Right cardiac atrium (tissue), 5 donors: ENCODE data around the gene CDV3. TPM values are rescaled to one million over a fixed set of nuclear protein-coding genes. Genes with fewer than 3 reads are reported as not detected.
"Not testable (repeated sequence)": the region's sequence is repeated elsewhere in the genome, so short reads cannot be mapped to it uniquely, and the experiment has no call there.

Experiments
- ATAC-seq, 2 donors: fragments of 200-7000 bp; cut with Tn5 transposase; one replicate each; pipeline versions ENCODE4 v1.8.0 to v1.9.1; 2020; ENCODE audit warnings: moderate library complexity in 2 of 2, mild to moderate bottlenecking in 1 of 2
- DNase-seq, 3 donors: peaks; one replicate each; pipeline ENCODE4 v3.0.0-alpha.2; 2020
- H3K27ac ChIP-seq: one replicate; pipeline ENCODE4 v1.5.1; 2013; ENCODE audit warnings: mild to moderate bottlenecking, low read length, control low read depth, moderate library complexity
- H3K27me3 ChIP-seq: one replicate; pipeline ENCODE4 v1.6.1; 2013; ENCODE audit not compliant: control insufficient read depth, insufficient read depth
- H3K4me1 ChIP-seq: one replicate; pipeline ENCODE4 v1.6.1; 2013; ENCODE audit warnings: low read length; ENCODE audit not compliant: control insufficient read depth, insufficient read depth
- H3K4me3 ChIP-seq: one replicate; pipeline ENCODE4 v1.5.1; 2013; ENCODE audit warnings: low read length, control low read depth
- H3K9me3 ChIP-seq: one replicate; pipeline ENCODE4 v1.6.1; 2013; ENCODE audit warnings: low read length; ENCODE audit not compliant: control insufficient read depth
- WGBS: extraction: QIAGEN DNeasy Blood & Tissue Kit; methylation state at CpG from one replicate; pipeline ENCODE4 v1.1.7; 2013; 5-methylcytosine and 5-hydroxymethylcytosine counted together
- intact Hi-C, 4 donors: fragments of 100-400 bp; cut with DNase I; formaldehyde crosslinking; loops; one replicate each; pipeline versions ENCODE4 v1.11.0 to v1.14.0; 2022 to 2023
- polyA plus RNA-seq: library from polyadenylated mRNA; stranded (reverse); fragments of 200-250 nt; gene quantifications from one replicate; pipeline ENCODE4 v1.2.3, GENCODE V29; 2013
- total RNA-seq, 4 donors: library from RNA; stranded (reverse); fragmentation: NEBNext Ultra II Directional; extraction: Animal tissue kit (Norgen Biotek cat#: 25700); gene quantifications; one replicate each; pipeline ENCODE4 v1.2.1, GENCODE V29; 2021
- donor health status: healthy with polysubstance abuse.
- donor health status: DM: no; HTN: yes; CAD: no.
- donor health status: DM: no; HTN: no; CAD: no.
- donor health status: DM: no; HTN: yes; CAD: no; lungs with severe emphysema.
- donor health status: DM: yes; HTN: yes; CAD: no.

CDV3 gene
- total and polyA plus RNA-seq, 5 donors, result 40.2 to 145 (median 116) TPM

DNA sequence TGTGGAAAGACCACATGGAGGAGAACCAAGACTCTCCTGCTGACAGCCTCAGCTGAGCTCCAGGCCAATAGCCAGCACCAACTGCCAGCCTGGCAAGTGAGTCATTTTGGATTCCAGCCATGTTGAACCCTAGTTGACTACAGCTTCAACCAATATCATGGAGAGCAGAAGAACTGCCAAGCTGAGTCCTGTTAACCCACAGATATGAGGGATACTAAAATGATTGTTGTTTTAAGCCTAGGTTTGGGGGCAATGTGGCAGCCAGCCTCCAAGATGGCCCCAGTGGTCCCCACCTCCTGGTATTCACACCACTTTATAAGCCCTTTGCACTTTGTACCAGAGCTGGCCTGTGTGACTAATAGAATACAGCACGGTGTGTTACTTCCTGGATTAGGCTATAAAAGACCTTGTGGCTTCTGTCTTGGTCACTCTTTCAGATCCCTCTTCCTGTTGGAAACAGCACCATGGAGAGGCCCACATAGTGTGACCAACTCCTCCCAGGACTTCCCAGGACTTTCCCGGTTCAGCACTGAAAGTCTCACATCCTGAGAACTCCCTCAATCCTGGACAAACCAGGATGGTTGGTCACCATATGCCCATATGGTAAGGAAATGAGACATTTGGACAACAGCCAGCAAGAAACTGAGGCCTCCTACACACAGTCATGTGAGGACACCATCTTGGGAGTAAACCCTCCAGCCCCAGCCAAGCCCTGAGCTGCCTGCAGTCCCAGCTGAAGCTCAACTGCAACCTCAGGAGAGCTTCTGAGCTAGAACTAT, 32.4 kb upstream of the CDV3 start:
- no peak overlapping the region for H3K4me3 ChIP-seq
- H3K9me3 ChIP-seq, result no peaks in the 10 kb centered on the region
- DNase-seq (no peak), ATAC-seq (peak; percentile 24 to 41)
- no peaks in the 10 kb centered on the region for H3K4me1 ChIP-seq
- H3K27ac ChIP-seq, result no peak overlapping the region
- WGBS, result 63% methylated on average over 2 of the region's 2 CpGs
- intact Hi-C loops, result no loop called here
- no peaks in the 10 kb centered on the region for H3K27me3 ChIP-seq

DNA sequence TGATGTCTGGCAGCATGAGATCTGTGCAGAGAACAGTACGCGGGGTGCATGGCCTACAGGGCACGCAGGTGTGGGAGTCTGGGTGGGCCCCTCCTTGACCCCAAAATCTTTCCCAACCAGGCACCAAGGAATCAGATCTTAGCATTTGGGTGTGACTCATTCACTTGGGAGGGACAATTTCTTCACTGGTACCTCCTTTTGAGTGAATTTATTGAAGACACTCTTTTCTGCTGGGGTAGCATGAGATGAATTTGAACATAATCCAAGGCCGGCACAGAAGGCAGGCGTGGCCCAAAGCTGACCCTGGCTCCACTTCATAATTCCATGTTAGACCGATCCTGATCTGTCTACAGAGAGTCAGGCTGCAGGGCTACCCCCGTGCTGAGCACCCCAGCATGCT, 30.6 kb upstream of the CDV3 start:
- no peak overlapping the region for H3K4me3 ChIP-seq
- no peaks in the 10 kb centered on the region for H3K9me3 ChIP-seq
- H3K27ac ChIP-seq, result no peak overlapping the region
- H3K4me1 ChIP-seq, result no peaks in the 10 kb centered on the region
- intact Hi-C loops, result no loop called here
- DNase-seq (no peak), ATAC-seq (no peak)
- 92% methylated on average over 7 of the region's 7 CpGs for WGBS
- no peaks in the 10 kb centered on the region for H3K27me3 ChIP-seq

DNA sequence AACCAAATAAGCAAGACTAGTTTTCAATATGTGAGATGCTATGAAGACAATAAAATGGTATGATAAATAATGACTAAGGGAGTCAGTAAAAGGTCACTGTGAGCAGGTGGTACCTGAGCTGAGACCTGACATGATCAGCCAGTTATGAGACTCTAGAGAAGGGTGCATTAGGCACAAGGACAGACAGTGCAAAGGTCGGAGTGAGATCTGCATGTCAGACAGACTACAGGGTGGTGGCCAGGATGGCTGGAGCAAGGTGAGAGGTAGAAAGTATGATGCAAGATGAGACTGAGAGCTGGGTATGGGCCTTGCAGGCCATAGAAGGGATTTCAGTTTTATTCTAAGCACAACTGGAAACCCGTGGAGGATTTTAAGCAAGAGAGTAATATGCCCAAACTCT, 28.5 kb upstream of the CDV3 start:
- H3K4me3 ChIP-seq, H3K9me3 ChIP-seq, DNase-seq, H3K27me3 ChIP-seq, H3K4me1 ChIP-seq, ATAC-seq, H3K27ac ChIP-seq, intact Hi-C loops: not testable (repeated sequence)
- WGBS, result 81% methylated on average over 2 of the region's 2 CpGs

DNA sequence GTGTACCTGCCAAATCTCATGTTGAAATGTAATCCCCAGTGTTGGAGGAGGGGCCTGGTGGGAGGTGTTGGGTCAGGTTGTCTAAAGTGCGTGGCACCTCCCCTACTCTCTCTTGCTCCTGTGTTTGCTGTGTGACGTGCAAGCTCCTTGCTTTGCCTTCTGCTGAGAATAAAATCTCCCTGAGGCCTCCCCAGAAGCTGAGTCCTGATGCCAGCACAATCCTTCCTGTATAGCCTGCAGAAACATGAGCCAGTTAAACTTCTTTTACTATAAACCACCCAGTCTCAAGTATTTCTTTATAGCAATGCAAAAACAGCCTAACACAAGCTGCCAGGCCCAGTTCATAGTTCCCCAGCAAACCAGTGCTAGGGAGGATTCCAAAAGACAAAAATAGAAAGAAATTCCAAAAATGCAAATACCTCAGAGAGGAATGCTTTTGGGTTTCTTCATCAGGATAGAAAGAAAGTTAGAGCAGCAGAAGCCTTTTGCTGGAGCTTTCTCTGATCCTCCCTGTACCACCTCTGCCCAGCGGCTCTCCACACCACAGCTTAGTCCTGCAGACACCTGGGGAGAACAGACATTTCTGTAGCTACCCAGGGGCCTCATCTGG, 25.9 kb upstream of the CDV3 start:
- Histone ChIP-seq H3K27me3 (no peaks in the 10 kb centered on the region), H3K4me1 (no peaks in the 10 kb centered on the region), H3K9me3 (no peaks in the 10 kb centered on the region), H3K27ac (peak overlapping the region; percentile 30), H3K4me3 (no peak overlapping the region)
- DNase-seq (peak in 2 of 3 donors; percentile 23 to 65), ATAC-seq (peak; percentile 63 to 79)
- intact Hi-C loops, result no loop called here
- WGBS, result 60% methylated on average over 3 of the region's 3 CpGs

DNA sequence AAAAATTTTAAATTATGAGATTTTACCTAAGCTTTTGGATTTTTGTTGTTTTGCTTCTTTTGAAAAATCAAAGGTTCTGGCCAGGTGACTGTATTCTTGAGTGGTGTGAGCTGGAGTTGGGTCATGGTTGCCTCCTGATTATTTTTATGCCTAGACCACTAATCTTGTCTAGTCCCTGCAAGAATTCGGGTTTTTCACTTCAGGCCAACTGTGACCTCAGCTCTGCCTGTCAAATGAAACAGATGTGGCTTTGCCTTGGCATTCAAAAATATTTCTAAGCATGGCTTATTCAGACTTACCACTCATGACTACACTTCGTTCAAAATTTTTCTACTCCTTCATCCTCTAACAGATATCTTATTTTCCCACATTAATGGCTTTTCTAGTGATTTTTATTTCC, 25.4 kb upstream of the CDV3 start:
- intact Hi-C loops, result no loop called here
- no peak overlapping the region for H3K4me3 ChIP-seq
- no peak overlapping the region for H3K27ac ChIP-seq
- ATAC-seq (peak; percentile 36 to 56), DNase-seq (no peak)
- no peaks in the 10 kb centered on the region for H3K9me3 ChIP-seq
- no peaks in the 10 kb centered on the region for H3K4me1 ChIP-seq
- 33% methylated on average over 2 of the region's 2 CpGs for WGBS
- H3K27me3 ChIP-seq, result no peaks in the 10 kb centered on the region

DNA sequence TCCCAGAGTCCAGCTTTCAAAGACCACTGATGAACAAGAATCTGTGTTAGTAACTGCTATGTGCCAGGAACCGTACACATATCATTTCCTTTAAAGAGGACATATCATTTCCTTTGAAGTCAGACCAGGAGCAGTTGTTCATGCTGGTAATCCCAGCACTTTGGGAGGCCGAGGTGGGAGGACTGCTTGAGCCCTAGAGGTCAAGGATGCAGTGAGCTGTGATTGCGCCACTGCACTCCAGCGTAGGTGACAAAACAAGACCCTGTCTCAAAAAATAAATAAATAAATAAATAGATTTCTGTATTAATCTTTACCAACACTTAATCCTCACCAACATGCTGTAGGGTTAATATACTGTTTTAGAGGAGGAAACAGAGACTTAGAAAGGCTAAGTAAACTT, 23.9 kb upstream of the CDV3 start:
- intact Hi-C loops, result no loop called here
- H3K9me3 ChIP-seq, result no peaks in the 10 kb centered on the region
- H3K4me1 ChIP-seq, result no peaks in the 10 kb centered on the region
- no peak overlapping the region for H3K4me3 ChIP-seq
- no peak overlapping the region for H3K27ac ChIP-seq
- ATAC-seq, result no peak
- H3K27me3 ChIP-seq, result no peaks in the 10 kb centered on the region
- DNase-seq, result no peak
- 87% methylated on average over 4 of the region's 4 CpGs for WGBS

DNA sequence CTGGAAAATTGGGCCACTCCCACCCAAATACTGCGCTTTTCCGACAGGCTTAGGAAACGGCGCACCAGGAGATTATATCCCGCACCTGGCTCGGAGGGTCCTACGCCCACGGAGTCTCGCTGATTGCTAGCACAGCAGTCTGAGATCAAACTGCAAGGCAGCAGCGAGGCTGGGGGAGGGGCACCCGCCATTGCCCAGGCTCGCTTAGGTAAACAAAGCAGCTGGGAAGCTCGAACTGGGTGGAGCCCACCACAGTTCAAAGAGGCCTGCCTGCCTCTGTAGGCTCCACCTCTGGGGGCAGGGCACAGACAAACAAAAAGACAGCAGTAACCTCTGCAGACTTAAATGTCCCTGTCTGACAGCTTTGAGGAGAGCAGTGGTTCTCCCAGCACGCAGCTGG, 21.9 kb upstream of the CDV3 start:
- intact Hi-C loops, H3K4me1 ChIP-seq, DNase-seq, ATAC-seq, H3K4me3 ChIP-seq, H3K9me3 ChIP-seq, H3K27me3 ChIP-seq, H3K27ac ChIP-seq: not testable (repeated sequence)
- 92% methylated on average over 11 of the region's 14 CpGs for WGBS

DNA sequence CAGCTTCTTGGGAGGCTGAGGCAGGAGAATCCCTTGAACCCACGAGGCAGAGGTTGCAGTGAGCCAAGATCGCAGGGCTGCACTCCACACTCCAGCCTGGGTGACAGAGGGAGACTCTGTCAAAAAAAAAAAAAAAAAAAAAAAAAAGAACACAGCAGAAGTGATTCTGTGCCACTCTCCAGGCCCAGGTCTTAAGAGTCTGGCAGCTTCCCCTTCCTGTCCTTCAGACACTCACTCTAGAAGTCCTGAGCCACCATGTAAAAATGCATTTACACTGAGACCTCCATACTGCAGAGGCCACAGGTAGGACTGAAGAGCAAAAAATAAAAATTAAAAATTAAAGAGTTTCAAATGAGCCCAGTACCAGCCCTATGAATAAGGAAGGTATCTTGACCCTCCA, 11.8 kb upstream of the CDV3 start:
- Histone ChIP-seq H3K4me3 (no peak overlapping the region), H3K9me3 (no peaks in the 10 kb centered on the region), H3K4me1 (no peaks in the 10 kb centered on the region), H3K27me3 (no peaks in the 10 kb centered on the region), H3K27ac (no peak overlapping the region)
- DNase-seq, result no peak
- ATAC-seq, result no peak
- WGBS, result 85% methylated on average over 2 of the region's 2 CpGs
- intact Hi-C loops, result no loop called here

DNA sequence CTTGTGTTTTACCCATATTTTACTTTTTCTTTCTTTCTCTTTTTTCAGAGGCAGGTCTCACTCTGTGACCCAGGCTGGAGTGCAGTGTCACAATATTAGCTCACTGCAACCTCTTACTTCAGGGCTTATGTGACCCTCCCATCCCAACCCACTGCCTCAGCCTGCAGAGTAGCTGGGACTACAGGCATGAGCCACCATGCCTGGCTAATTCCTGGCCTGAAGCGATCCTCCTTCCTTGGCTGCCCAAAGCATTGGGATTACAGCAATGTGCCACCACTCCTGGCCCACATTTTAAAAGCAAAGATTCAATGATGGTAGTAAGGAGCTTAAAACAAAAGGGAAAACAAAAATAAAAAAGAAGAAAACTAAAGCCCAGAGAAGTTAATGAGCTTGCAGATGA, 11.1 kb upstream of the CDV3 start:
- WGBS, result 94% methylated on average over 1 of the region's 1 CpG
- no peak overlapping the region for H3K27ac ChIP-seq
- H3K4me3 ChIP-seq, result no peak overlapping the region
- no peaks in the 10 kb centered on the region for H3K27me3 ChIP-seq
- DNase-seq, result no peak
- H3K9me3 ChIP-seq, result no peaks in the 10 kb centered on the region
- no peak for ATAC-seq
- intact Hi-C loops, result no loop called here
- H3K4me1 ChIP-seq, result no peaks in the 10 kb centered on the region

DNA sequence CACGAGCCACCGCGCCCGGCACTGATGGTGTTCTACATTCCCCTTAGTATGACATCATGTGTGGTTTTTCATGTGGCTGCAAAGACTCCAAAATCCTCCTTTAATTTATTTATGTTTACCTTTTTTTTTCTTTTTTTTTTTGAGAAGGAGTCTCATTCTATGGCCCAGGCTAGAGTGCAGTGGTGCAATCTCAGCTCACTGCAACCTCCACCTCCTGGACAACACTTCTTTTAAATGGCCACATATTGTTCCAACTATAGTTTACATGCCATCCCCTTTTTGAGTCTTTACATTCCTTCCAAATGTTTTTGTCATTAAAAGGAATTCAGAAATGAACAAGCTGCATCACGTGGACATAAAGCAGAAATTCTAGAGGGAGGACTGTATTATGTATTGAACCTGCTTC, 10.3 kb upstream of the CDV3 start:
- H3K27me3 ChIP-seq, result no peaks in the 10 kb centered on the region
- intact Hi-C loops, result no loop called here
- no peaks in the 10 kb centered on the region for H3K9me3 ChIP-seq
- H3K4me1 ChIP-seq, result no peaks in the 10 kb centered on the region
- no peak overlapping the region for H3K4me3 ChIP-seq
- no peak for DNase-seq
- no peak overlapping the region for H3K27ac ChIP-seq
- no peak for ATAC-seq
- 75% methylated on average over 5 of the region's 5 CpGs for WGBS

DNA sequence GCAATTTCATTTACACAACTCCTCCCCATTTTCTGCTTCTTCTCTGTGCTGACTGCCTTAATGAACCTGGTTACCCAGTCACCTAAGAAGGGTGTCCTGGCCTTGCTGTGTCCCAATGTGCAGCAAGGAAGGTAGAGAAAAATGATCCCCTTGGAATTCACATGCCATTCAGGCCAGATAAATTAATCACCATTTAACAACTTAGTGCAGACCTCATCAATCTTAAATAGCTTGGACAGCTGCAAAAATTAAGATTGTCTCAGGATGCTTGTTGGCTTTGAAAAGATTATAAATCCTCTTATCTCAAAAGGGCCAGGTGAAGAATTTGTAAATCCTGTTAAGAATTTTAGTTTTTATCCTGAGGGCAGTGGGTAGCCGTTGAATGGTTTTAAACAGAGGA, 9.7 kb upstream of the CDV3 start:
- no peak overlapping the region for H3K27ac ChIP-seq
- no peak overlapping the region for H3K4me3 ChIP-seq
- H3K27me3 ChIP-seq, result no peaks in the 10 kb centered on the region
- H3K4me1 ChIP-seq, result no peaks in the 10 kb centered on the region
- intact Hi-C loops, result no loop called here
- no peak for ATAC-seq
- DNase-seq, result no peak
- no peaks in the 10 kb centered on the region for H3K9me3 ChIP-seq
- 68% methylated on average over 1 of the region's 1 CpG for WGBS
